HepG2 (cell line): Measurements from ENCODE around the gene ATP1B2. TPM values are rescaled to one million over a fixed set of nuclear protein-coding genes. Genes with fewer than 3 reads are reported as not detected.

ENCODE experiments used
- AKNA ChIP-seq: sonication (generic); formaldehyde crosslinking; IDR thresholded peaks from 2 replicates; pipeline ENCODE4 v1.4.0; 2020; ENCODE audit warnings: missing genetic modification reagents, borderline replicate concordance
- BORCS8-MEF2B ChIP-seq: sonication (generic); formaldehyde crosslinking; IDR thresholded peaks from 2 replicates; pipeline ENCODE4 v1.8.0; 2022; ENCODE audit warnings: mild to moderate bottlenecking, missing genetic modification reagents
- DBP ChIP-seq: sonication (generic); formaldehyde crosslinking; IDR thresholded peaks from 2 replicates; pipeline ENCODE4 v1.4.0; 2020; ENCODE audit warnings: missing genetic modification reagents; ENCODE audit errors: not compliant biosample characterization
- HDAC2 ChIP-seq: sonication (generic); formaldehyde crosslinking; IDR thresholded peaks from 2 replicates; pipeline ENCODE4 v1.4.0; 2020; ENCODE audit warnings: missing genetic modification reagents
- HHEX ChIP-seq: IDR thresholded peaks from 2 replicates; pipeline ENCODE4 v1.6.1; 2016; ENCODE audit warnings: control low read depth
- HOXA9 ChIP-seq: sonication (generic); formaldehyde crosslinking; IDR thresholded peaks from 2 replicates; pipeline ENCODE4 v1.8.1; 2022; ENCODE audit warnings: missing genetic modification reagents, mild to moderate bottlenecking, moderate library complexity, borderline replicate concordance
- KLF12 ChIP-seq: sonication (generic); formaldehyde crosslinking; IDR thresholded peaks from 2 replicates; pipeline ENCODE4 v1.4.0; 2020; ENCODE audit warnings: missing genetic modification reagents, borderline replicate concordance
- PPARG ChIP-seq: conservative IDR thresholded peaks from 2 replicates; pipeline ENCODE4 v1.6.1; 2016; ENCODE audit warnings: missing biosample characterization, missing genetic modification reagents
- TMF1 ChIP-seq: sonication (generic); formaldehyde crosslinking; IDR thresholded peaks from 2 replicates; pipeline ENCODE4 v1.8.1; 2022; ENCODE audit warnings: low read depth, missing genetic modification reagents
- ZBTB33 ChIP-seq: sonication (generic); formaldehyde crosslinking; IDR thresholded peaks from 2 replicates; pipeline ENCODE4 v1.4.0; 2020; ENCODE audit warnings: missing genetic modification reagents
- ZNF383 ChIP-seq: sonication (generic); formaldehyde crosslinking; IDR thresholded peaks from 2 replicates; pipeline ENCODE4 v1.4.0; 2020; ENCODE audit warnings: missing genetic modification reagents, mild to moderate bottlenecking, borderline replicate concordance
- ZNF572 ChIP-seq: sonication (generic); formaldehyde crosslinking; IDR thresholded peaks from 2 replicates; pipeline ENCODE4 v1.5.1; 2020; ENCODE audit warnings: mild to moderate bottlenecking, missing genetic modification reagents
- ZNF609 ChIP-seq: sonication (generic); formaldehyde crosslinking; IDR thresholded peaks from 2 replicates; pipeline ENCODE4 v1.4.0; 2020; ENCODE audit warnings: mild to moderate bottlenecking, missing genetic modification reagents, borderline replicate concordance
- ZNF614 ChIP-seq: IDR thresholded peaks from 2 replicates; pipeline ENCODE4 v1.6.1; 2018; ENCODE audit warnings: missing biosample characterization, missing genetic modification reagents, inconsistent platforms, borderline replicate concordance
- polyA plus RNA-seq, 8 experiments: library from polyadenylated mRNA; depleted of rRNA in 3 of 8; stranded (reverse) in 7 of 8; unstranded in 1 of 8; fragments of >200 nt; fragmentation: Illumina TruSeq in 4 of 8; extraction: Trizol in 4 of 8; gene quantifications; 2 replicates each; pipeline versions ENCODE4 v1.2.1 to v1.2.3, GENCODE V29; 2011 to 2016; ENCODE audit warnings: low read depth in 4 of 8, missing spikeins in 1 of 8, mixed read lengths in 1 of 8; ENCODE audit not compliant: insufficient read depth in 1 of 8
- total RNA-seq, 5 experiments: library from RNA; depleted of rRNA; stranded (reverse); fragments of >200 nt; fragmentation: Illumina TruSeq; extraction: Trizol; gene quantifications; 2 replicates each; pipeline ENCODE4 v1.2.3, GENCODE V29; 2016; ENCODE audit warnings: low read depth in 1 of 5

ATP1B2 gene
- total and polyA plus RNA-seq, 2 of the 13 experiments (the other 11 are each of a cell fraction or from before 2014, with no cell fraction given) = not detected

GRCh38 chr17:7687072-7687907 lies 36.6 kb downstream of the ATP1B2 start, which contains the start of gene TP53 (continued):
- TF ChIP-seq AKNA (CRISPR knock-in tag) = no peak
- TF ChIP-seq DBP (CRISPR knock-in tag) = no peak
- no peak for TF ChIP-seq HHEX (CRISPR knock-in tag)
- TF ChIP-seq PPARG (CRISPR knock-in tag) = no peak
- TF ChIP-seq ZNF614 (CRISPR knock-in tag) = no peak
- TF ChIP-seq ZNF609 (CRISPR knock-in tag) = 0 out of 2 replicates have a peak, but pooled peaks have one; percentile 4
- TF ChIP-seq HOXA9 (CRISPR knock-in tag) = peak; percentile 75; the same call in 1 of the 2 replicates
- no peak; the same call in 1 of the 2 replicates for TF ChIP-seq KLF12 (CRISPR knock-in tag)
- TF ChIP-seq ZNF383 = no peak
- no peak for TF ChIP-seq TMF1
- TF ChIP-seq ZBTB33 (CRISPR knock-in tag) = no peak; the same call in 1 of the 2 replicates
- no peak; the same call in none of the 2 replicates for TF ChIP-seq HDAC2 (CRISPR knock-in tag)
- TF ChIP-seq ZNF572 (CRISPR knock-in tag) = no peak
- peak; percentile 81; the same call in 1 of the 2 replicates for TF ChIP-seq BORCS8-MEF2B
